GM18861 (cell line): ENCODE data around the gene MTERF4.

Experiments used
- ATAC-seq: cut with Tn5 transposase; IDR thresholded peaks from one replicate; pipeline ENCODE4 v1.9.1; 2021; ENCODE audit not compliant: unreplicated experiment

The MTERF4 gene

GRCh38 chr2:241070811-241071676 lies 31.0 kb downstream of the MTERF4 start:
- no peak for ATAC-seq

- no peak for ATAC-seq
These were observed 31.7 kb downstream of the MTERF4 start for GRCh38 chr2:241070361-241070760.

GRCh38 chr2:241069821-241070281 lies 32.2 kb downstream of the MTERF4 start:
- ATAC-seq = no peak

DNA sequence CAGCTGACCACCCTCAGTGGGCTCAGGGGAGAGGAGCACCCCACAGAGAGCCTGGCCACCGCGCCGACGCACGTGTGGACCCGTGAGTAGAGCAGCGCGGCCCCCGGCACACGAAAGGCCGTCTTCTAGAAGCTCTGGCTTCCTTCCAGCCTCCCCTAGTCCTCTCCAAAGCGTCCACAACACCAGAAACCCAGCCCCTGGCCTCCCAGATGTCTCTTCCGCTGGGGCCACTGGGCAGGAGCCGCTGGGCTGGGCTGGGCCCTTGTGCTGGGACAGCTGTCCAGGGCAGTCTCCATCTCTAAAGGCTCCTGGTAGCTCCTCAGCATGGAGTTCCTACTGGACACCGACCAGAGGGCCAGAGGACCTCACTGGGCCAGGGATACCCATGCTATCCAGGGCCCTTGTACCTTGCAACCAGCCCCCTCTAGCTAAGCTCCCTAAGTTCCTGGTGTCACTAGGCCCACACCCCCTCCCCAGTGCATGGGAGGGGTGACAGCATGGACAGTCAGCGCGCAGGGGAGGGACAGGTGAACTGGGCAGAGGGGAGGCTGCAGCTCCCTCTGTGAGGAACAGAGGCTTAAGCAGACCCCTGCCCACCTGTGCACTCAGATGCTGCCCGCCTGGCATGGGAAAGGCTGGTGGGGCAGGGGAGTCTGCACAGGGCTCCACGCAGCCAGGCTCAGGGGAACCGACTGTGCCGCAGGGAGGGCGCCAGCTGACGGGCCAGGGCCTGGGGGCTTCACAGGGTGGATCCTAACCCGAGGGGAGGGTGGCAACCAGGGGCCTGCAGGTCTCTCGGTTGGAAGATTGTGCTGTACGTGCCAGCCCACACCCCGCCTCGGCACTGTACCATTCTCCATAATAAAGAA lies 32.9 kb downstream of the MTERF4 start:
- ATAC-seq = no peak

DNA sequence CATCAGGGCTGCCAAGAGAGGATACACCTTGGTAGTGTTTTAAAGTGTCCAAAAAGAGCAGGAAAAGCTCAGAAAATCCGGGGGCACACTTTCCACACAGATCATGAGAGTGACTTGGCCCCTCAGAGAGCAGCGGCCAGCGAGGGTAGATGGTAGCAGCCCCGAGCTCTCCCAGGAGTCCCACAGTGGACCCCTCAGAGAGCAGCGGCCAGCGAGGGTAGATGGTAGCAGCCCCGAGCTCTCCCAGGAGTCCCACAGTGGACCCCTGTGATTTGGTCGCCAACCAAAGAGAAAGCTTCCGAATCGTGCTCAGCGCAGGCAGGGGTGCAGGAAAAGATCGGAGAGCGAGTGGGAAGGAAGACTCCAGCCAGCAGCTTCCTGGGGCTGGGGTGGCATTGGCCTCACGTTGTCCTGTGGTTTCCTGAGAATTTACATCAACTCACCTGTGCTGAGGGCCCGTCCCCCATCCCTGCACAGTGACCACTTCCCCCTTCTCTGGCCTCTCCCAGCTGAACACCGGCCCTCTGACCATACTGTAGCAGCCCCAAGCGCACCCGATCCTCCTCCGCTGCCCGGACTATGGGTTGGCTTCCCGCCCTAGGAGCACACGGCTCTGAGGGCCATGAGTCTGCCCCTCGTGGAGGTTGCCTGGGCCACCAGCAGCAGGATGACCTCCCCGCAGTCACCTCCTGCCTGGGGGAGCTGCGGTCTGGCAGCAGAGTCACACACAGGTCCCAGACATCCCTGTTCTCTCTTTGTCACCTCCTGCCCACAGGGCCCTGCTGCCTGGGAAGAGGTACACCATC lies 33.7 kb downstream of the MTERF4 start:
- ATAC-seq = no peak

DNA sequence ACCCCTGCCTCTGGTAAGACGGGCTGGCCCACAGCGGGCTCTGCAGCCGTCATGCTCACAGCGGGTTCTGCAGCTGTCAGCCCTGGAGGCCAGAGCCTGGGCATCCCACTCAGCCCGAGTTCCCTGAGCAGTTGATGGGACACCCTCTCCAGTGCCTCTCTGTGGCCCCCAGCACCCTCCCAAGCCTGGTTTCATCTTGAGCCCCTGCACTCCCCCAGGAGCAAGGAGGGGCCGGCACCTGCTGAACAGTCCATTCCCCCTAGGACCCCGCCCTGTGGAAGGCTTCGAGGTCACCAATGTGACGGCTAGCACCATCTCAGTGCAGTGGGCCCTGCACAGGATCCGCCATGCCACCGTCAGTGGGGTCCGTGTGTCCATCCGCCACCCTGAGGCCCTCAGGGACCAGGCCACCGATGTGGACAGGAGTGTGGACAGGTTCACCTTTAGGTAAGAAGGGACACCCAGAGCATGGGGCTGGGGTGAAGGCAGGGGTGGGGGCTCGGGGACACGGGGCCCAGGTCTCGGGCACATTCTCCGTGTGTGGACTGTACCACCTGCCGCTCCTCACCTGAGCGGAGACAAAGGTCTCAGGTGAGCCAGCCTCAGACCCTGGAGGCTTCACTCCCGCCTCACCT lies 34.5 kb downstream of the MTERF4 start:
- ATAC-seq = no peak

DNA sequence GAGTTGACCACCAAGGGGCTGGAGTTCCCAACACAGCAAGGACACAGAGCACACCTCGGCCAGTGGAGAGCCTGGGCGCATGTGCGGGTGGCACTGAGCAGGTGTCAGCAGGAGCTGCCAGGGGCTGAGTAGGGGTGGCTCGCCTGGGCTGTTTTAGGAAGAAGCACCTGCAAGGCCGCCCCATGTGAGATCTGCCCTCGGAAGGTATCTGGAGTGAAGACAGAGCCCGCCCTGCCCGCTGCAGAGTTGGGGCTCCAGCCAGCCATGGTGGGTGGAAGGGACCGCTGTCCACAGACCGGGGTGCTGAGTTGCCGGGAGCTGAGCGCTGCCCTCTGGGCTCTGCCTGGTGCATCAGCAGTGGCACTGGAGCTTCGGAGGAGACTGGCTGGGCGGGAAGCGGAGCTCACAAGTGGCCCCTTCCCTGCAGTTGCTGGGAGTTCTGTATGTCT lies 35.2 kb downstream of the MTERF4 start:
- ATAC-seq = no peak

DNA sequence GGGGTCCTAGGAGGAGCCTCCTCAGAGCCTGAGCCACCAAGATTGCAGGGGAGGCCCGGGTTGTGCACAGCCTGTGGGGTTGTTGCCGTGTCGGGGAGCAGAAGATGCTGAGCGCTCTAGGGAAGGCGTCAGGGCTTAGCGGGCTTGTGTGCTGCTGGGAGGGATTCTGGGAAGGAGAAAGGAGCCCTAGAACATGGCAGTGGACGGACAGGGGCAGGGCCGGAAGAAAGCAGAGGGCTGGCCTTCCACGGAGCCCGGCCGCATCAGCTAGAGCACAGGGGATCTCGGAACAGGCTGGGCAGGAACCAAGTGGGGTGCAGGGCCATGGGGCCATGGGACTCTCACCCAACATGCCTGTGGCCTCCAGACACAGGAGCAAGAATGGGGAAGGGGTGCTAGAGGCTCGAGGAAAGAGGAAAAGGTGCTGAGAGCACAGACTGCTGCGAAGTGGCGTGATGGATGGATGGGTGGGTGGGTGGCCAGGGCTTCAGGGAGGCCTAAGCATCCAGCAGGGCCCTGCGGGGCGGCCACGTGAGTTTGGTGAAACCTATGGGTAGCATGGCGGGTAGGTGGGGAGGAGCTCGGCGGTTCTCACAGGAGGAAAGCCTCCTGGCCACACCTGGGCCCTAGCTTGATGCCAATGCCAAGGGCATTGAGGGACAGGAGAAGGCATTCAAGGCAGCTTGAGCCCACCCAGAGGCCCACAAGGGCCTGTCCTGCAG lies 35.8 kb downstream of the MTERF4 start:
- ATAC-seq = no peak

GRCh38 chr2:241065355-241065803 lies 36.7 kb downstream of the MTERF4 start:
- ATAC-seq = no peak

DNA sequence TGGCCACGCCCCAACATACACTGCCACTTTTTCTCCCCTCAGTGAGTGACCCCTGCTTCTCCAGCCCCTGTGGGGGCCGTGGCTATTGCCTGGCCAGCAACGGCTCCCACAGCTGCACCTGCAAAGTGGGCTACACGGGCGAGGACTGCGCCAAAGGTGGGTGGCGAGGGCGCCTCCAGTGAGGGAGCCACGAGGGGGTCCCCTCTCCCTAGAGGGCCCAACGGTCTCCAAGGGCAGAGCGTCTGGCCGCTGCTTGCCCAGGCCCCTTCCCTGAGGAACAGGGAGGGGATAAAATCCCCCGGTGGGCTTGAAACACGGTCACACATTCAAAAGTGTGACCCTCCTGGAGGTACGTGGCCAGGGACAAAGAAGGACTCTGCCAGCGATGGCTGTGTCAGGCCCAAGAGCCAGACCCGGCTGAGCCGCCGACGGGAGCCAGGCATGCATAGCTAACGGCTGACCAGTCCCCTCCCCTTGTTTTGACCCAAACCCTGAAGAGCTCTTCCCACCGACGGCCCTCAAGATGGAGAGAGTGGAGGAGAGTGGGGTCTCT lies 37.2 kb downstream of the MTERF4 start:
- ATAC-seq = no peak

GRCh38 chr2:241064008-241064801 lies 37.9 kb downstream of the MTERF4 start:
- no peak for ATAC-seq

GRCh38 chr2:241063587-241063986 lies 38.5 kb downstream of the MTERF4 start:
- ATAC-seq = no peak

GRCh38 chr2:241063093-241063551 lies 39.0 kb downstream of the MTERF4 start:
- no peak for ATAC-seq

GRCh38 chr2:241062389-241063092 lies 39.5 kb downstream of the MTERF4 start:
- ATAC-seq = no peak

GRCh38 chr2:241061275-241061674 lies 40.8 kb downstream of the MTERF4 start:
- no peak for ATAC-seq

DNA sequence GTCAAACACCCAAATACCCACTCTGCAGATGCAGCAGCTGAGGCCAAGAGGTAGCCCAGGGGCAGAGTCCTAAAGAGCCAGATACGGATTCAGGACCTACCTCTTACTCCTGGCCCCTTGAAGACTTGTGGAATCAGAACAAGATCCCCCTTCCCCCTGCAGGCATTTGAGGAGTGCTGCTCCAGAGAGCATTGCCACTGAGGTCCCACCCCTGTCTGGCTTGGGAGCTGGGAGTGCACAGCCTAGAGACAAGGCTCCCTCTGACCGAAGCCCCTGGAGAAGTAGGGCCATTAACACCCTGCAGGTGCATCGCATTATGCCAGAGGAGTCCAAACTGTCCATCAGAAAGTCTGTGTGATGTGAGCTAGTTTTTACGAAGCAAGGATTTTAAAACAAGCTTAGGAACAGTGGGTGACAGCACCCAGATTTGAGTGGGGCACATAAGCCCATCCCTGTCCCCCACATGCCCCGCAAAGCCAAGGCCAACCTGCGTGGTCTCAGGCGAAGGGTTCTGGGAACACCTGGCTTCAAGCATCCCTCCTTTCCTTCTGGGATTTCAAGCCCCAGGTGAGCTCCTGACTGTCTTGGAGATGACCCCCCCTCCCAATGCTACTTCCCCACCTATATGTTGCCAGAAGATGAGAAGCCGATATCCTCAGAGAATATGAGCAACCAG lies 48.4 kb downstream of the MTERF4 start:
- ATAC-seq = no peak

GRCh38 chr2:241052677-241053360 lies 49.3 kb downstream of the MTERF4 start:
- no peak for ATAC-seq
